GM21447 (cell line): ENCODE data around the gene MFAP5.

Experiments
- ATAC-seq: cut with Tn5 transposase; IDR thresholded peaks from one replicate; pipeline ENCODE4 v1.9.1; 2021; ENCODE audit not compliant: unreplicated experiment

The MFAP5 gene

GRCh38 chr12:8662593-8662992 lies at the start of gene MFAP5:
Gene MFAP5, minus strand, starts transcription at chr12:8662826. Its CDS starts 722 bp downstream, at chr12:8662104.
- no peak for ATAC-seq

DNA sequence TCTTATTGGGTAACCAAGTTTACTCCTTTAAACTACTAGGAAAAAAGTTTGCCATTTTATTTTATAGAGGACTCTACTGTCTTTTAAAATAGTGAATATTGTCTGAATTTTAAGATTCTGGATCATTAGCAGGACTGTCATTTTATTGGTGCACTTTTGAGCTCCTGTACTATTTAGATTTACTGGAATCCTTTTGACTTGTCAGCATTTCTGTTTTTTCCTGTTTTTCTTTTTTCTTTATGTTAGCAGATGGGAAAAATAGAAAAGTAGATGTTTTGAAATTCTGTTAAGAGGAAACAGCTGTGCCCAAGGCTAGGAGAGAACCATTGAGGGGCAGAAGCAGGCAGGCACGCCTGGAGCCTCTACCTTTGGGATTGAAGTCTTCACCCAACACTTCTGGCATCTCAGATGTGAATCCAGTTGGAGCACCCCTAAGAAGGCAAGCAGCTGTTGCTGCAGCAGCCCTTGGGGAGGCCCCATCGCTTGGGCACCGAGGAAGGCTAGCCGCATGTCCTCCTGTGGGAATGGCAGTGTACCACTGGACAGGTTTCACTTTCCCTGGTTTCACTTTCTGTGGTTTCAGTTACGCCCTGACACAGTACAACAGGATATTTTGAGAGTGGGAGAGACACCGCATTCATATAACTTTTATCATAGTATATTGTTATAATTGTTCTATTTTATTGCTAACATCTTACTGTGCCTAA lies 46.7 kb upstream of the MFAP5 start:
- ATAC-seq, result no peak

DNA sequence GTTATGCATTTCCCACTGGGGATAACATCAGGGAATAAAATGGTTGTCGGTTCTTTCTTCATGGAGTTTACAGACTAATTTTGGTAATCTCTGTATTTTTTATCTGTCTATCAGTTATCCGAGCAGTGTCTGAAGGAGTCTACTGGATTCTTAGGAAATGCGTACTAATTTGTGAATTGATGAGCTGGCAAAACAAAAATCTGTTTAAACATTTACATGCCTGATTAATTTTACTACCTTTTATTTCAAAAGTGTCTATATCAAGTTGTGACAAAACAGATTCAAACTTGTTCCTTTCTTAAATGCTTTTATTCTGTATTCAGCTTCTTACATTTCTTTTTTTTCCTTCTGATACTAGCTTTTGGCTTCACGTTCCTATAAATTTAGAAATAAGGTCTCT lies 39.5 kb upstream of the MFAP5 start:
- no peak for ATAC-seq

- no peak for ATAC-seq
Measured at GRCh38 chr12:8701046-8701660, 38.5 kb upstream of the MFAP5 start.

DNA sequence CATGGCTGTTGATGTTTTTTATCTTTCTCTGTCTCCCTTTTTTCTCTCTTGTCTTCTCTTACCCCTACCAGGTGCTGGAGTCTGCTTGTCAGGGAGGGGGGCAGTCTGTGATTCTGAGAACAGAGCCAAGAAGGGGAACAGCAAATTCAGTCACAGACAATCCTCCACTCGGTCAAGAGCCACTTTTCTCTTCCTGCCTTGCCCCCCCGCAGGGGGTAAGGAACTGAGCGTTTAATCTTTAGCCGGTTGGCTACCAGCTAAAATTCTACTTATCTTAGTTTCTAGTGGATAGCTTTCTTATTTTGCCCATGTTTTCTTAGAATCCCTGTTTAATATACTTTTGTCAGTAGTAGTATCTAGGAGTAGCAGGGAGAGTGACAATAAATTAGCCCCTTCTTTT lies 37.1 kb upstream of the MFAP5 start:
- ATAC-seq, result no peak

DNA sequence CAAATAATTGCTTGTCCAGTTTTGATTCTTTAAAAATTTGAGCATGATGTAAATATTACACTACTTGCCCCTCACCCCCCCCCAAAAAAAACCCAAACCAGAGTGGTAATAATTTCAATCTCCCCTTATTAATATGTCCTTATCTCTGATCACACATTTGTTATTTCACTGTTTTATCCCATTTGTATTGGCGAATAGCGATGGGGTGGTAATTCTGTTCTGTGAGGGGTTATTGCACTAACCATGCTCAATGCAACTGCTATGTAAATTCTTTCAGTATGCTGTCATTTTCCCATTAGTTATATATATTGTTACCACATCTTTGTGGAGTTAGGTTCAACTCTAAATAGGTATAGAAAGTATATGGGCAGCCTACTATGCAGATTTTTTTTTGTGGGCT lies 36.3 kb upstream of the MFAP5 start:
- ATAC-seq, result no peak

- peak; percentile 32 for ATAC-seq
Measured at GRCh38 chr12:8698132-8698851, 35.7 kb upstream of the MFAP5 start.

- ATAC-seq, result peak; percentile 77
Measured at GRCh38 chr12:8697476-8698131, 35.0 kb upstream of the MFAP5 start, which contains the start of gene RIMKLB. Gene RIMKLB, plus strand, starts transcription at chr12:8697991. Its CDS starts 15,876 bp downstream, at chr12:8713867.

DNA sequence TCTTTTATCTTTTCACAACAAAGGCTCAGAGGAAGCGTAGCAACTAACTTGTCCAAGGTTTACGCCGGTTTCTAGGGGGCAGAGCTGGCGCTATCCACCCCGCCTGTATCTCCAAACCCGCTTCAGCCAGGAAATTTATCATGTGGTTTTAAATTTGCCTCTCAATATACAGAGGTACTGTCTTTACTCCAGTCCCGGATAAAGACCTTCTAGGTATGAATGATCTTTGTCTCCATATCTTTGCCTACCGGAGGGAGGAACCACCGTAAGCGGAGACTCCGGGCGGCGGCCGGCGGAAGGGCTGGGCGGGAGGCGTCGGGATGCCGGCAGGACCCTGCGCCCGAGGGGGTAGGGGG lies 34.5 kb upstream of the MFAP5 start:
- ATAC-seq, result peak; percentile 18

- no peak for ATAC-seq
Measured at GRCh38 chr12:8696442-8697090, 33.9 kb upstream of the MFAP5 start.

DNA sequence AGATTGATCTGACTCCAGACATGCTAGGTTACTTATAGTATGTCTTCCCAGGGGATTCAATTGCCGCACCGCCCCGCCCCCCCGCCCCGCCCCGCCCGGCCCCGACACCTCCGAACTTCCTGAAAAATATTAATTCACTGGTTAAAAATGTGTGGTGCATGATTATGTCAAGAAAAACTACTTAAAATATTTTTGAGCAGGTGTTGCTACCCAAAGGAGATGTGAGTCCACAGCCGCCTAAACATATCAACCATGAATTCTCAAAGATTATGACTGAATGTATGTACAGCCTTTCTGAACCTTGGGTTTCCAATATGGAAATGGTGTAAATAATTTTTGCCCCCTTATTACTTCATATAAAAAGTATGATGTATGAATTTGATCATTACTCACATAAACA lies 32.5 kb upstream of the MFAP5 start:
- ATAC-seq, result no peak

- ATAC-seq, result no peak
Measured at GRCh38 chr12:8692573-8692972, 29.9 kb upstream of the MFAP5 start.

DNA sequence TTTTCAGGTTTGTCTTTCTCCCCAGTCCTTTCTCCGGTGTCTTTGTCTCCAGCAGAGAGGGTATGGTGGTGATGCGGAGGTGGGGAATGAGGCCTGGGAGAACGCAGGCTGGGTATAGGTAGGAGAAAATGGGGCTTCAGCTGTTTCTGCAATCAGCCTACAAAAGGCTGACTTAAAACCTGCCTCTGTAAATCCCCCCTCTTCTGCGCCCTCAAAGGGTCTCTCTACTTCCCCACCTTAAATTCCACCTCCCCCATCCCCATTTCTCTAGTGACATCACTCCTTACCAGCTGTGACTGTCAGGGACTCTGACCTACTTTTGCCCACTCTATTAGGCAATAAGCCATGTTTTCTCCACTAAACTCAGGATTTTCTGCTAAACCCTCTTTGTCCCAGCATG lies 27.1 kb upstream of the MFAP5 start:
- no peak for ATAC-seq

GRCh38 chr12:8687846-8688601 lies 25.4 kb upstream of the MFAP5 start:
- no peak for ATAC-seq

DNA sequence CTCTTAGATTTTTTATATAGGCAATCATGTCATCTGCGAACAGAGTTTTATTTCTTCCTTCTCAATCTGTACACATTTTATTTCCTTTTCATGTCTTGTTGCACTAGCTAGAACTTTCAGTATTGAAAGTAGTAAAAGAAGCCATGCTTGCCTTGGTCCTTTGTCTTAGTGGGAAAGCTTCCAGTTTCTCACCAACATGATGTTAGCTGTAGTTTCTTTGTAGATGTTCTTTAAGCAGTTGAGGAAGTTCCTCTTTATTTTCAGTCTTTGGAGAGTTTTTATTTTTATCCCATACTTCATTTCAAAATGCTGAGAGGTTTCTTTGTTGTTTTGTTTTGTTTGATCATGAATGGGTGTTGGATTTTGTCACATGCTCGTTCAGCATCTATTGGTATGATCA lies 22.4 kb upstream of the MFAP5 start:
- no peak for ATAC-seq

DNA sequence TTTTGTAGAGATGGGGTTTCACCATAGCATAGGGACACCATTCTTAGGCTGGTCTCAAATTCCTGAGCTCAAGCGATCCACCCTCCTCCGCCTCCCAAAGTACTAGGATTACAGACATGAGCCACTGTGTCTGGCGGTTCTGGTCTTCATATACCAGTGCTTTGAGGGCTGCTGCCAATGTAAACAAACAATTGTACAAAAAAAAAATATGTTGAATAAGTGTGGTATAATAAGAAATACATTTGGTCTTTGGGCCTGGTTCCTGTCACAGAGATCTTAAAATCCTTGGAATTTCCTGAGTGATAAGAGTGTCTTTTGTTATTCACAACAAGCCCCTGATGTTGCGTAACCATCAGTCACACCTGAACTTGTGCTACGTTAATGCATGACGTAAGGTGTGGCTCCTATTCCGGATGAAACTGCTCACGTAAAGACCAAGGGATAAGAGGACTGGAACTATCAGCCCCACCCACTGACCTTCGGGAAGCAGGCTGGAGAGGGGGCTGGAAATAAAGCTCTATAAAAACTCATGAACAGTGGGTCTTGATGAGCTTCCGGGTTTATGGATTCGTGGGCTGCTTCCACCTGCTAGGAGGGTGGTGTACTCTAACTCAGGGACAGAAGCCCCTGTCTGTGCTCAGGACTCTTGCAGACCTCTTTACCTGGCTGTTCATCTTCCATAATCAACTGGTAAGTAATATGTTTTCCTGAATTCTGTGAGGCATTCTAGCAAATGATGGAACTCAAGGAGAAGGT lies 18.7 kb upstream of the MFAP5 start:
- ATAC-seq, result no peak

DNA sequence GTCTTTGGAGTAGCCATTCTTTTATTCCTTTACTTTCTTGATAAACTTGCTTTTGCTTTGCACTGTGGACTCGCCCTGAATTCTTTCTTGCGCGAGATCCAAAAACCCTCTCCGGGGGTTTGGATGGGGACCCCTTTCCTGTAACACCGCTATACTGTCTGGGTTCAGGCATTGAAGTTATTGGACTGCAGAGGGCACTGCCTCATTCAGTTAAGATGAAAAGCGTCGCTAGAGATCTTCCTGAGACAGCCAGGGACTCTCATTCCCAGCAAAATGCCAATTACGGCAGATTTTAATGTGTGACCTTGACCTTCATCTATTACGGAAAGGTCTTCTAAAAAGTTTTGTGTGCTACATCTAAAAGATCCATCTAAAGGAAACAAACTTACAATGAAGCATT lies 17.9 kb upstream of the MFAP5 start:
- no peak for ATAC-seq

GRCh38 chr12:8678661-8679111 lies 16.1 kb upstream of the MFAP5 start:
- ATAC-seq, result no peak

DNA sequence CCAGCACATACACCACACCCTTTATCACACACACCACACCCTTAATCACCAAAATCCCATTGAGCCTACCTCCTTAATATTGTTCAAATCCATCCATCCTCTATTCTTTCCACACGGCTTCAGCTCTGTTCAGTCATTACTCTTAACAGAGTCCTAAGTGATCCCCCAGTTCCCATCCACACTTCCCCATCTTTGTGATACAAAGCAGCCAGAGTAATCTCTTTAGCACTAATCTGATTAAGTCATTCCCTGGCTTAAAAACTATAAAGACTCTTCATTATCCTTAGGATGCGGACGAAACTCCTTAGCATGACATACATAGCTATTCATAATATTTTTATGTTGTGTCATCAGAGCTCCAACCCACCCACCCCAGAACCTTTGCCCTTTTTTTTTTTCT lies 14.7 kb upstream of the MFAP5 start:
- ATAC-seq, result no peak

- ATAC-seq, result no peak
Measured at GRCh38 chr12:8676651-8677050, 14.0 kb upstream of the MFAP5 start.
